Central memory CD8-positive, alpha-beta T cell (primary cell): ENCODE measurements around the gene ZNF423.

Experiments used
- ATAC-seq: fragments of 150-1000 bp; cut with Tn5 transposase; replicated peaks from 2 replicates; pipeline ENCODE4 v1.10.0; 2022; ENCODE audit warnings: mild to moderate bottlenecking, moderate FRiP score, moderate number of reproducible peaks; ENCODE audit not compliant: poor library complexity, severe bottlenecking; ENCODE audit errors: extremely low read depth
- DNase-seq, 2 donors: peaks; one replicate each; pipeline ENCODE4 v3.0.0; 2021; ENCODE audit warnings: low spot score in 2 of 2
- H3K27ac Mint-ChIP-seq: one replicate; pipeline ENCODE4 v1.8.0; 2022; ENCODE audit warnings: low read depth, mild to moderate bottlenecking, moderate library complexity, mixed read lengths
- H3K27me3 Mint-ChIP-seq: one replicate; pipeline ENCODE4 v1.8.0; 2022; ENCODE audit warnings: mixed read lengths
- H3K36me3 Mint-ChIP-seq: one replicate; pipeline ENCODE4 v1.8.0; 2022; ENCODE audit warnings: mild to moderate bottlenecking, moderate library complexity, mixed read lengths; ENCODE audit not compliant: insufficient read depth
- H3K4me1 Mint-ChIP-seq: one replicate; pipeline ENCODE4 v1.8.0; 2022; ENCODE audit warnings: mixed read lengths
- H3K4me3 Mint-ChIP-seq: one replicate; pipeline ENCODE4 v1.8.0; 2022; ENCODE audit warnings: mild to moderate bottlenecking, moderate library complexity, mixed read lengths
- H3K9me3 Mint-ChIP-seq: one replicate; pipeline ENCODE4 v1.8.0; 2022; ENCODE audit warnings: mixed read lengths

The ZNF423 gene

DNA sequence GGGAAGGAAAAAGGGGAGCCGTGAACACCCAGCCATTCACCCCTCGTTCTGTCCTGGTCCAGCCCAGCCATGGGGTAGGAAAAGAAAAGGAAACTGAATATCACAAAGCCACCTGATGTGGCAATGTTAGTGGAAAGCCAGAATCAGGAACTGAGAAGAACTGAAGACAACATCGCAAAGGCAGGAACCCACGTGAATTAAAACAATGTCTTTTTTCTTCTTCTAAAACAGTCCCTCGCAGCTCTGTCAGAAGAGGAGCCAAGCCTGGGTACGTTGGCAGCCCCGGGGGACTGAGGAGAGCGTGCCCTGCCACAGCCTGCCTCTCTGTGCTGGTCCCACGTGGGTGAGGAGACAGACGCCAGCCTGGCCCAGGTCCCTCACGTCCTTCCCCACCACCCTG lies 55.0 kb downstream of the ZNF423 start:
- DNase-seq: no peak
- no peak for ATAC-seq
- H3K4me1 Mint-ChIP-seq: no peaks in the 10 kb centered on the region
- peaks cover 8% of the 10 kb centered on the region for H3K27me3 Mint-ChIP-seq
- peaks cover 2% of the 10 kb centered on the region for H3K36me3 Mint-ChIP-seq
- no peak overlapping the region for H3K4me3 Mint-ChIP-seq
- H3K9me3 Mint-ChIP-seq: no peaks in the 10 kb centered on the region
- no peak overlapping the region for H3K27ac Mint-ChIP-seq

GRCh38 chr16:49800441-49800840 lies 55.5 kb downstream of the ZNF423 start:
- Mint-ChIP-seq H3K27ac (no peak overlapping the region), H3K9me3 (no peaks in the 10 kb centered on the region), H3K27me3 (peaks cover 8% of the 10 kb centered on the region), H3K36me3 (peaks cover 2% of the 10 kb centered on the region), H3K4me3 (no peak overlapping the region), H3K4me1 (no peaks in the 10 kb centered on the region)
- ATAC-seq: no peak
- DNase-seq: no peak

GRCh38 chr16:49799172-49799571 lies 56.7 kb downstream of the ZNF423 start:
- DNase-seq: no peak
- no peaks in the 10 kb centered on the region for H3K4me1 Mint-ChIP-seq
- H3K36me3 Mint-ChIP-seq: peaks cover 2% of the 10 kb centered on the region
- H3K4me3 Mint-ChIP-seq: no peak overlapping the region
- H3K27me3 Mint-ChIP-seq: peaks cover 16% of the 10 kb centered on the region
- no peak for ATAC-seq
- H3K27ac Mint-ChIP-seq: no peak overlapping the region
- no peaks in the 10 kb centered on the region for H3K9me3 Mint-ChIP-seq

DNA sequence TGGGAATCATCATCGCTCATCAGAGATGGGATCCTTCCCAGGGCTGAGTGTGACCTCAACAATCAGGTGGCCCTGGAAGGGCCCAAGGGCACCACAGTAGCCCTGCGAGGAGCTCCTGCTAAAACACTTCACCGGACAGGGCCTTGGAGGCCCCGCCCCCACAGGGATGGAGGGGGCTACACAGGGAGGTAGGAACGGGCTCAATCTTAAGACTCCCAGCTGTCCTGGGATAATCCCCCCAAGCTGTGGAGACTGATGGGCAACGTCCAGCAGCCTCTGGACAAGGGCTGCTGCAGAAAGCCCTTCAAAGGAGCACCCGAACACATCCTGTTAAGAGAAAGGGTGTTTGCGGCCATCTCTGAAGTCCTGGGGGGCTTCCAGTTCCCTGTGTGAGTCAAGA lies 60.4 kb downstream of the ZNF423 start:
- DNase-seq: no peak
- Mint-ChIP-seq H3K4me1 (no peaks in the 10 kb centered on the region), H3K27ac (no peak overlapping the region), H3K36me3 (peaks cover 2% of the 10 kb centered on the region), H3K9me3 (no peaks in the 10 kb centered on the region), H3K4me3 (no peak overlapping the region), H3K27me3 (peaks cover 12% of the 10 kb centered on the region)
- ATAC-seq: no peak

GRCh38 chr16:49793244-49793643 lies 62.7 kb downstream of the ZNF423 start:
- Mint-ChIP-seq H3K4me3 (no peak overlapping the region), H3K9me3 (no peaks in the 10 kb centered on the region), H3K36me3 (peaks cover 2% of the 10 kb centered on the region), H3K27ac (no peak overlapping the region), H3K4me1 (no peaks in the 10 kb centered on the region), H3K27me3 (peaks cover 20% of the 10 kb centered on the region)
- DNase-seq (no peak), ATAC-seq (no peak)

- ATAC-seq (no peak), DNase-seq (no peak)
- Mint-ChIP-seq H3K36me3 (no peaks in the 10 kb centered on the region), H3K4me3 (no peak overlapping the region), H3K27me3 (peaks cover 17% of the 10 kb centered on the region), H3K9me3 (no peaks in the 10 kb centered on the region), H3K4me1 (no peaks in the 10 kb centered on the region), H3K27ac (no peak overlapping the region)
Measured at GRCh38 chr16:49789616-49790015, 66.3 kb downstream of the ZNF423 start.

- Mint-ChIP-seq H3K27me3 (peaks cover 10% of the 10 kb centered on the region), H3K4me3 (no peak overlapping the region), H3K9me3 (no peaks in the 10 kb centered on the region), H3K36me3 (no peaks in the 10 kb centered on the region), H3K4me1 (no peaks in the 10 kb centered on the region), H3K27ac (no peak overlapping the region)
- ATAC-seq (no peak), DNase-seq (no peak)
Measured at GRCh38 chr16:49788986-49789385, 66.9 kb downstream of the ZNF423 start.

DNA sequence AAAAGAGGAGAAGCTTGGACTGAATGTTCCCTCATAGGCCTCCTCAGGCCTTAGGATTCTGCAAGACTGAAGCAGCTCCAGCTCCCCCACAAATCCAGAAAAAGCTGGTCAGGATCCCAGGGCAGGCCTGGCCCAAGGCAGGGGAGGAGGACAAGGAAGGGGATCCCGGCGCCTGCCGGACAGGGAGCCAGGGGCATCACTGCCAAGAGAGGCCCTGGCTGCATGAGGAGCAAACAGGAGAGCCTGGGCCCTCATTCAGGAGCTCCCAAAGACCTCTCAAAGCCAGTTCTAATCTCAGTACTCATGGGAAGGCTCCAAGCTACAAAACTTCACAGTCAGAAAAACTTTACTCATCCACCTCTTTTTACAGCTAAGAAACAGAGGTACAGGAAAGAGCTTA lies 67.3 kb downstream of the ZNF423 start:
- DNase-seq: no peak
- Mint-ChIP-seq H3K36me3 (no peaks in the 10 kb centered on the region), H3K4me1 (no peaks in the 10 kb centered on the region), H3K27ac (no peak overlapping the region), H3K4me3 (no peak overlapping the region), H3K27me3 (peaks cover 9% of the 10 kb centered on the region), H3K9me3 (no peaks in the 10 kb centered on the region)
- no peak for ATAC-seq

GRCh38 chr16:49786926-49787557 lies 68.9 kb downstream of the ZNF423 start:
- H3K4me3 Mint-ChIP-seq: no peak overlapping the region
- H3K27me3 Mint-ChIP-seq: peaks cover 9% of the 10 kb centered on the region

DNA sequence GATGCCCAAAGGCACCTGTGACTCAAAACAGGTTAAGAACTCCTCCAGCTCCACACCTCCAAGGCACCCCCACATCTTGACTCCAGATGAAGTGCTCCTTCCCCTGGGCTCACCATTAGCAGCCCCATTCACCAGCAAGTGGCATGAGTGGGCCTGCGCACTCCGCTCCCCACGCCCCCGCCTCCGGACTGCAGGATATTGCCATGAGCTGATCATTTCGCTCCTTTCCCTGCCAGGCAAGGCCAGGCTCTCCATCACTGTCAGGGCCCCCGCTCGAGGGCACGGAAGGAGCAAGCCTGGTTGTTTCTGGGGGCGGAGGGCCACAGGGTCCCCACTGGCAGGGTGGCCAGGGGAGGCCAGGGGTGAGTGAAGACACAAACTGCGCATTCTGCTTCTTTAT lies 69.9 kb downstream of the ZNF423 start:
- no peaks in the 10 kb centered on the region for H3K9me3 Mint-ChIP-seq
- no peak overlapping the region for H3K4me3 Mint-ChIP-seq
- no peak overlapping the region for H3K27ac Mint-ChIP-seq
- DNase-seq (no peak), ATAC-seq (no peak)
- H3K4me1 Mint-ChIP-seq: no peaks in the 10 kb centered on the region
- no peaks in the 10 kb centered on the region for H3K36me3 Mint-ChIP-seq
- H3K27me3 Mint-ChIP-seq: peaks cover 9% of the 10 kb centered on the region

More at GRCh38 chr16:49786926-49787557, 68.9 kb downstream of the ZNF423 start:
- H3K9me3 Mint-ChIP-seq: no peaks in the 10 kb centered on the region
- no peak overlapping the region for H3K27ac Mint-ChIP-seq
- no peaks in the 10 kb centered on the region for H3K36me3 Mint-ChIP-seq
- ATAC-seq (no peak), DNase-seq (no peak)
- H3K4me1 Mint-ChIP-seq: no peaks in the 10 kb centered on the region

DNA sequence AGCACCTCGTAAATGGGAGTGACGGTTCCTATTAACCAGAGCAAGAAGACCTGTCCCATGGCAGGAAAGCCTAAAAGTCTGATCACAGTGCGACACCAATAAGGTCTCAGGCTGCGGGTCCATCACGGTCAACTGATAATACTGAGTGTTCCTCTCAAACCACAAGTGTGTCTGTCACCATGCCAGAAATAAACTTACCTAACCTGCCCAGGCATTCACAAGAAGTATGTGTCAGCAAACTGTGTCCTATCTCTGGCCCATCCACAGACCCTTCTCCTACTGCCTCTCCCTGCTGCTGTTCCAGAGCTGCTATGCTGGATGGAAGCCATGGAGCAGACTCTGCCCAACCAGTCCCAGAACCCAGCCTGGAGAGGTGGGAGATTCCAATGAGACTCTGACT lies 73.5 kb downstream of the ZNF423 start:
- Mint-ChIP-seq H3K36me3 (no peaks in the 10 kb centered on the region), H3K27ac (no peak overlapping the region), H3K4me1 (no peaks in the 10 kb centered on the region), H3K4me3 (no peak overlapping the region), H3K9me3 (no peaks in the 10 kb centered on the region), H3K27me3 (no peaks in the 10 kb centered on the region)
- DNase-seq: no peak
- no peak for ATAC-seq

DNA sequence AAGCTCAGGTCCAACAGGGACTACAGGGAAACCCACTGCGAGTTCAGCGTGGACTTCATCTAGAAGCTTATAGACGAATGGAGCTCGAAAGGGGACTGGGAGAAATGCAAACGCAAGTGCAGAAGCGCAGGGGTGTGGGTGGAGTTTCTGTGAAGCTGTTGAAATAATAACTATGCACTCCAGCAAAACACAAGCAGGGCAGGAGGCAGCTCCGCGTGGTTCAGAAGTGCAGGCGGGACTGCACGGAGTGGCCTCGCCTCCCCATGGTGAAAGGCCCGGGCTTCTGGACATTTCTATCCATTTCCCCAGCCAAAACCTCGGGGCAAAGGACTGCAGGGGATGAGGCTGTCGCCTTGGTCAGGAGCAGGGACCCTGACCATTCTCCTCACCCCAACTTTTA lies 74.5 kb downstream of the ZNF423 start:
- Mint-ChIP-seq H3K4me3 (no peak overlapping the region), H3K27me3 (no peaks in the 10 kb centered on the region), H3K36me3 (no peaks in the 10 kb centered on the region), H3K27ac (no peak overlapping the region), H3K4me1 (no peaks in the 10 kb centered on the region), H3K9me3 (no peaks in the 10 kb centered on the region)
- DNase-seq: no peak
- no peak for ATAC-seq

GRCh38 chr16:49780433-49780832 lies 75.5 kb downstream of the ZNF423 start:
- ATAC-seq (no peak), DNase-seq (no peak)
- no peak overlapping the region for H3K27ac Mint-ChIP-seq
- H3K4me1 Mint-ChIP-seq: no peaks in the 10 kb centered on the region
- H3K4me3 Mint-ChIP-seq: no peak overlapping the region
- H3K36me3 Mint-ChIP-seq: no peaks in the 10 kb centered on the region
- no peaks in the 10 kb centered on the region for H3K9me3 Mint-ChIP-seq
- H3K27me3 Mint-ChIP-seq: no peaks in the 10 kb centered on the region

DNA sequence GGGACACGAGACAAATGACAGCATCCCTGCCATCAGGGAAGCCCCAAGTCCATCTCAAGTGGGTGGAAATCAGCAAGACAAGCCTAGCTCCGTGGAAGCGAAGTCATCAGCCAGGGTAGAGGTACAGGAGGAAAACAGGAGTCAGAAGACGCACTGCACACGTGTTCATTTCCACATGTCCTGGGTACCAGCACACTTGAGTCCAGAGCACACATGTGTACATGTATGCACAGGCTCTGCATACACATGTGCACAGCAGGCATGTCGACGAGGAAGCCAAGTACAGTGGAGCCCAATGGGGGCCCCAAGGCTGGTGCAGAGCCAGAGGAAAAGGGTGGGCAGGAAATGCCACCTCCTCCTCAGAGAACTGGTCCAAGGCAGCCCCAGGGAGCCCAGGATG lies 75.9 kb downstream of the ZNF423 start:
- ATAC-seq: no peak
- Mint-ChIP-seq H3K9me3 (no peaks in the 10 kb centered on the region), H3K4me1 (no peaks in the 10 kb centered on the region), H3K4me3 (no peak overlapping the region), H3K27ac (no peak overlapping the region), H3K27me3 (no peaks in the 10 kb centered on the region), H3K36me3 (no peaks in the 10 kb centered on the region)
- DNase-seq: no peak
